Adrenal gland (tissue), 12 donors: ENCODE results near the gene GLIS2. TPM values are rescaled to one million over a fixed set of nuclear protein-coding genes. Genes with fewer than 3 reads are reported as not detected.

Experiments used
- DNase-seq, 7 donors: peaks; one replicate each; pipeline ENCODE4 v3.0.0-alpha.2; 2019 to 2020
- H3K27ac ChIP-seq, 5 donors: fragments of 200-600 bp; sonication (generic) in 4 of 5; 1 replicate in 3 of 5; 2 replicates in 2 of 5; pipeline versions ENCODE4 v1.5.1 to v1.8.0; 2016 to 2020; ENCODE audit warnings: mild to moderate bottlenecking in 1 of 5
- H3K27me3 ChIP-seq: fragments of 200-600 bp; 2 replicates; pipeline ENCODE4 v1.8.0; 2021
- H3K36me3 ChIP-seq, 2 donors: fragments of 200-600 bp; replicated peaks in 1 of 2; 1 replicate in 1 of 2; 2 replicates in 1 of 2; pipeline versions ENCODE4 v1.5.1 to v1.8.0; 2018 to 2022
- H3K4me1 ChIP-seq, 2 donors: fragments of 200-600 bp; replicated peaks in 1 of 2; 1 replicate in 1 of 2; 2 replicates in 1 of 2; pipeline versions ENCODE4 v1.5.1 to v1.8.0; 2018 to 2021
- H3K4me3 ChIP-seq, 4 donors: fragments of 200-600 bp; sonication (generic) in 3 of 4; one replicate each; pipeline ENCODE4 v1.5.1; 2016 to 2018
- H3K9me3 ChIP-seq, 3 donors: fragments of 200-600 bp; sonication (generic) in 1 of 3; replicated peaks in 1 of 3; 1 replicate in 2 of 3; 2 replicates in 1 of 3; pipeline versions ENCODE4 v1.5.1 to v1.8.0; 2016 to 2021
- POLR2A ChIP-seq, 2 donors: fragments of 450-650 bp; IDR thresholded peaks; one replicate each; pipeline ENCODE4 v1.6.1; 2017; ENCODE audit warnings: antibody characterized with exemption in 2 of 2, mild to moderate bottlenecking in 2 of 2, moderate library complexity in 1 of 2
- WGBS, 4 donors: extraction: QIAGEN DNeasy Blood & Tissue Kit in 2 of 4; methylation state at CpG; one replicate each; pipeline versions ENCODE4 v1.1.5 to v1.1.7; 2013 to 2017; 5-methylcytosine and 5-hydroxymethylcytosine counted together
- intact Hi-C, 2 donors: fragments of 100-400 bp; cut with DNase I; formaldehyde crosslinking; loops; one replicate each; pipeline versions ENCODE4 v1.14.1 to v1.15.0; 2022 to 2023
- polyA plus RNA-seq, 3 donors: library from polyadenylated mRNA; stranded (reverse); fragments of 200-250 nt in 2 of 3; fragments of 350-450 nt in 1 of 3; fragmentation: Illumina TruSeq in 1 of 3; extraction: RNeasy Lipid Tissue Mini Kit (QIAGEN cat#74804) in 1 of 3; gene quantifications; one replicate each; pipeline ENCODE4 v1.2.3, GENCODE V29; 2013 to 2014
- total RNA-seq, 9 donors: library from RNA; depleted of rRNA in 4 of 9; stranded (reverse); fragments of >200 nt in 4 of 9; fragments of 120-200 nt in 1 of 9; fragmentation: NEBNext Ultra II Directional in 1 of 9; extraction: Animal tissue kit (Norgen Biotek cat#: 25700) in 1 of 9; gene quantifications; one replicate each; pipeline versions ENCODE4 v1.1.0 to v1.2.4, GENCODE V29; 2013 to 2023
- TF ChIP-seq, protein P1 (sequence below), 6 experiments: fragments of 450-650 bp in 4 of 6; fragments of 200-600 bp in 2 of 6; sonication (generic) in 1 of 6; IDR thresholded peaks; 1 replicate in 5 of 6; 2 replicates in 1 of 6; pipeline versions ENCODE4 v1.5.1 to v1.8.0; 2016 to 2021; ENCODE audit warnings: antibody characterized with exemption in 6 of 6, mild to moderate bottlenecking in 2 of 6, moderate library complexity in 1 of 6
- donor health status: healthy with polysubstance abuse.
- donor health status: Bipolar disorder and iron deficiency.
- donor health status: DM: yes; HTN: yes; CAD: no.
- donor health status: DM: no; HTN: no; CAD: no.
- donor health status: DM: no; HTN: no; CAD: no.
- donor health status: DM: yes; HTN: yes; CAD: no.

Gene GLIS2
- total and polyA plus RNA-seq, 12 donors = 2.0 to 36.2 (median 17.0) TPM

DNA sequence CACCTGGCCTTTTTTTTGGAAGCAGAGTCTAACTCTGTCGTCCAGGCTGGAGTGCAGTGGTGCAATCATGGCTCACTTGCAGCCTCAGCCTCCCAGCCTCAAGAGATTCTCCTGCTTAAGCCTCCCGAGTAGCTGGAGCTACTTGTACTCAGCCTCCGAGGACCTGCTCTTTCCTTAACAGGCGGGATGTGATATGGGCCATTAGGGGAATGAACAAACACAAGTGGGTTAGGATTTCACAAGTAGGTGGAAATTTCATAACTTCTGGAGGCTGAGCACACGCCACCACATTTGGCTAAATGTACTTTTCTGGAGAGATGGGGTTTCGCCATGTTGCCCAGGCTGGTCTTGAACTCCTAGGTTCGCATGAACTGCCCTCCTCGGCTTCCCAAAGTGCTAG, 31.1 kb downstream of the GLIS2 start:
- Histone ChIP-seq H3K36me3 (no peaks in the 10 kb centered on the region), H3K4me1 (peaks cover 23 to 69% of the 10 kb centered on the region in 2 donors)
- WGBS, 4 donors = 72 to 79% (median 75%) methylated on average over 7 to 8 of the region's 8 CpGs

DNA sequence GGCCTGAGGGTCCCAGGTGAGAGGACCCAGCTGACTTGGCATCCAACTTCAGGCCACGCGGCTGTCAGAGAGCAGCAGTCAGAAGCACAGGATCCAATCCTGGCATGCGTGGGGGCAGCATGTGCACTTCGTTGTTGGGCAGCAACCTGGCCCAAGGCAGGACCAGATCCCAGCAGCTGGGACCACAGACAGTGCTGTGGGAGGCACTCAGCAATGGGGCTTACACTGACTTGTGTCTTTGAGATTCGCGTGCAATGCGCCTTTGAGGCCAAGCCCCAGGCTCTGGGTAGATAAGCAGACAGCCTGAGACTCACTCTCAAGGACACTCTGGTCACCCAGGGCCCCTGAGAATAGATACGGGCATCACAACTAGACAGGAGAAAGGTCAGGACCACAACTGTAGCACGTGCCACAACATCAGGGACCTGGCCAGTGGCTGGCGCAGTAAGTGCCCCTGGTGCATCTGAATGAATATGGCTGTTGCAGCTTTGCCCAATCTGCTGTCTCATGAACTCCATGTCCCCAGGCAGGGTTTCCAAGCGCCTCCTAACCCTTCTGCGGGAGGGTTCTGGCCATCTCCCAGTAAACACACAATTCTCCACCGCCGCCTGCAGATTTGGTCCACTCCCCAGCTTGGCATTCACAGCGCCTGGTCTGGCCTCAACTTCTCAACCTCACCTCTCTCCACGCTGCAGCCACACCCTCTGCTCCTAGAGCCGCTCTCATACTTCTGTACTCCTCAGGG, 32.1 kb downstream of the GLIS2 start:
- Histone ChIP-seq H3K9me3 (no peaks in the 10 kb centered on the region), H3K4me1 (peaks cover 23 to 69% of the 10 kb centered on the region in 2 donors), H3K36me3 (no peaks in the 10 kb centered on the region), H3K27ac (peak overlapping the region in 3 of 5 donors; percentile 28 to 86 (median 64)), H3K4me3 (no peak overlapping the region), H3K27me3 (no peaks in the 10 kb centered on the region)
- DNase-seq = peak in 6 of 7 donors; percentile 67 to 85 (median 81)
- intact Hi-C loops = no loop called here
- 48 to 56% (median 52%) methylated on average over 12 to 17 of the region's 17 CpGs for WGBS, 4 donors
- peak in 1 of 2 donors; percentile 32 for TF ChIP-seq POLR2A (IDR thresholded peaks at IDR 0.05)
- TF ChIP-seq, protein P1, sequence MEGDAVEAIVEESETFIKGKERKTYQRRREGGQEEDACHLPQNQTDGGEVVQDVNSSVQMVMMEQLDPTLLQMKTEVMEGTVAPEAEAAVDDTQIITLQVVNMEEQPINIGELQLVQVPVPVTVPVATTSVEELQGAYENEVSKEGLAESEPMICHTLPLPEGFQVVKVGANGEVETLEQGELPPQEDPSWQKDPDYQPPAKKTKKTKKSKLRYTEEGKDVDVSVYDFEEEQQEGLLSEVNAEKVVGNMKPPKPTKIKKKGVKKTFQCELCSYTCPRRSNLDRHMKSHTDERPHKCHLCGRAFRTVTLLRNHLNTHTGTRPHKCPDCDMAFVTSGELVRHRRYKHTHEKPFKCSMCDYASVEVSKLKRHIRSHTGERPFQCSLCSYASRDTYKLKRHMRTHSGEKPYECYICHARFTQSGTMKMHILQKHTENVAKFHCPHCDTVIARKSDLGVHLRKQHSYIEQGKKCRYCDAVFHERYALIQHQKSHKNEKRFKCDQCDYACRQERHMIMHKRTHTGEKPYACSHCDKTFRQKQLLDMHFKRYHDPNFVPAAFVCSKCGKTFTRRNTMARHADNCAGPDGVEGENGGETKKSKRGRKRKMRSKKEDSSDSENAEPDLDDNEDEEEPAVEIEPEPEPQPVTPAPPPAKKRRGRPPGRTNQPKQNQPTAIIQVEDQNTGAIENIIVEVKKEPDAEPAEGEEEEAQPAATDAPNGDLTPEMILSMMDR (IDR thresholded peaks at IDR 0.05) = no peak

More for the DNA sequence above, 31.1 kb downstream of the GLIS2 start:
- intact Hi-C loops = no loop called here
- no peak for DNase-seq
- H3K27me3 ChIP-seq = no peaks in the 10 kb centered on the region
- H3K4me3 ChIP-seq = no peak overlapping the region
- peak overlapping the region in 3 of 5 donors; percentile 28 to 86 (median 64) for H3K27ac ChIP-seq
- H3K9me3 ChIP-seq = no peaks in the 10 kb centered on the region
- TF ChIP-seq POLR2A (IDR thresholded peaks at IDR 0.05) = no peak
- TF ChIP-seq, protein P1 (IDR thresholded peaks at IDR 0.05) = no peak

GRCh38 chr16:4349332-4349731, 33.5 kb downstream of the GLIS2 start:
- H3K4me3 ChIP-seq = no peak overlapping the region
- intact Hi-C loops = no loop called here
- WGBS, 4 donors = 95 to 98% (median 97%) methylated on average over 4 to 5 of the region's 5 CpGs
- H3K27me3 ChIP-seq = no peaks in the 10 kb centered on the region
- no peaks in the 10 kb centered on the region for H3K9me3 ChIP-seq
- DNase-seq = no peak
- peaks cover 23 to 60% of the 10 kb centered on the region in 2 donors for H3K4me1 ChIP-seq
- TF ChIP-seq POLR2A (IDR thresholded peaks at IDR 0.05) = no peak
- TF ChIP-seq, protein P1 (IDR thresholded peaks at IDR 0.05) = no peak
- no peak overlapping the region for H3K27ac ChIP-seq
- H3K36me3 ChIP-seq = no peaks in the 10 kb centered on the region

DNA sequence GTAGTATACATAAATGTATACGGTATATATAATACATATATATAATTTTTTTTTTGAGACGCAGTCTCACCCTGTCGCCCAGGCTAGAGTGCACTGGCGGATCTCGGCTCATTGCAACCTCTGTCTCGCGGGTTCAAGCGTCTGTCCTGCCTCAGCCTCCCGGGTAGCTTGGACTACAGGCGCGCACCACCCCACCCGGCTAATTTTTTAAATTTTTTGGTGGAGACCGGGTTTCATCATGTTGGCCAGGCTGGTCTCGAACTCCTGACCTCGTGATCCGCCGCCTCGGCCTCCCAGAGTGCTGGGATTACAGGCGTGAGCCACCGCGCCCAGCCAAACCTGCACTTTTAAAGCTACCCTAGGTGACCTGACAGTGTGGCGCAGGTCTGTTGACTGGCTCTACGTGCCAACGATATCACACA, 34.5 kb downstream of the GLIS2 start:
- intact Hi-C loops = no loop called here
- Histone ChIP-seq H3K4me3 (peak overlapping the region in 3 of 4 donors; percentile 57 to 89 (median 60)), H3K27ac (peak overlapping the region in 4 of 5 donors; percentile 65 to 93 (median 86)), H3K4me1 (peaks cover 19 to 54% of the 10 kb centered on the region in 2 donors), H3K27me3 (no peaks in the 10 kb centered on the region), H3K36me3 (no peaks in the 10 kb centered on the region), H3K9me3 (no peaks in the 10 kb centered on the region)
- 31 to 39% (median 33%) methylated on average over 12 to 24 of the region's 24 CpGs for WGBS, 4 donors
- TF ChIP-seq, protein P1 (IDR thresholded peaks at IDR 0.05) = no peak
- TF ChIP-seq POLR2A (IDR thresholded peaks at IDR 0.05) = no peak
- no peak for DNase-seq
